Stimulated activated memory B cell treated with anti-CD40 and anti-IgM and Interleukin-4, amounts not matched to agents 10 μg/mL and 1 μg/mL and 100 μg/mL, for 72 hours (primary cell): ENCODE data around the gene CPNE8.

ENCODE experiments used
- ATAC-seq: fragments of 150-1000 bp; cut with Tn5 transposase; 2 replicates; pipeline ENCODE4 v1.10.0; 2021
- H3K27ac Mint-ChIP-seq: one replicate; pipeline ENCODE4 v1.8.0; 2022; ENCODE audit warnings: mild to moderate bottlenecking, mixed read lengths
- H3K27me3 Mint-ChIP-seq: one replicate; pipeline ENCODE4 v1.8.0; 2022; ENCODE audit warnings: mixed read lengths
- H3K36me3 Mint-ChIP-seq: one replicate; pipeline ENCODE4 v1.8.0; 2022; ENCODE audit warnings: mixed read lengths
- H3K4me1 Mint-ChIP-seq: one replicate; pipeline ENCODE4 v1.8.0; 2022; ENCODE audit warnings: mixed read lengths
- H3K4me3 Mint-ChIP-seq: one replicate; pipeline ENCODE4 v1.8.0; 2022; ENCODE audit warnings: mild to moderate bottlenecking, moderate library complexity, mixed read lengths
- H3K9me3 Mint-ChIP-seq: one replicate; pipeline ENCODE4 v1.8.0; 2022; ENCODE audit warnings: mixed read lengths

The CPNE8 gene

GRCh38 chr12:38689195-38689594 is 216.2 kb downstream of the CPNE8 start:
- Mint-ChIP-seq H3K27me3 (no peaks in the 10 kb centered on the region), H3K27ac (no peak overlapping the region), H3K9me3 (peaks cover under 1% of the 10 kb centered on the region), H3K4me1 (no peaks in the 10 kb centered on the region), H3K36me3 (no peaks in the 10 kb centered on the region), H3K4me3 (no peak overlapping the region)
- ATAC-seq, result no peak

GRCh38 chr12:38682521-38682920 is 222.9 kb downstream of the CPNE8 start:
- H3K27me3 Mint-ChIP-seq, result no peaks in the 10 kb centered on the region
- H3K27ac Mint-ChIP-seq, result no peak overlapping the region
- no peak for ATAC-seq
- H3K36me3 Mint-ChIP-seq, result no peaks in the 10 kb centered on the region
- peaks cover 3% of the 10 kb centered on the region for H3K9me3 Mint-ChIP-seq
- H3K4me1 Mint-ChIP-seq, result no peaks in the 10 kb centered on the region
- H3K4me3 Mint-ChIP-seq, result no peak overlapping the region

- no peaks in the 10 kb centered on the region for H3K9me3 Mint-ChIP-seq
- no peaks in the 10 kb centered on the region for H3K4me1 Mint-ChIP-seq
- no peaks in the 10 kb centered on the region for H3K27me3 Mint-ChIP-seq
- no peaks in the 10 kb centered on the region for H3K36me3 Mint-ChIP-seq
- H3K27ac Mint-ChIP-seq, result no peak overlapping the region
- no peak overlapping the region for H3K4me3 Mint-ChIP-seq
- no peak for ATAC-seq
Measured at GRCh38 chr12:38669530-38669929, 235.9 kb downstream of the CPNE8 start.

- Mint-ChIP-seq H3K4me3 (no peak overlapping the region), H3K27ac (no peak overlapping the region), H3K4me1 (no peaks in the 10 kb centered on the region), H3K27me3 (no peaks in the 10 kb centered on the region), H3K9me3 (no peaks in the 10 kb centered on the region), H3K36me3 (no peaks in the 10 kb centered on the region)
- no peak for ATAC-seq
Measured at GRCh38 chr12:38669081-38669480, 236.3 kb downstream of the CPNE8 start.

- Mint-ChIP-seq H3K36me3 (no peaks in the 10 kb centered on the region), H3K27ac (no peak overlapping the region), H3K4me3 (no peak overlapping the region), H3K9me3 (peaks cover 20% of the 10 kb centered on the region), H3K27me3 (no peaks in the 10 kb centered on the region), H3K4me1 (no peaks in the 10 kb centered on the region)
- ATAC-seq, result no peak
Measured at GRCh38 chr12:38666425-38666824, 239.0 kb downstream of the CPNE8 start.

- Mint-ChIP-seq H3K27ac (no peak overlapping the region), H3K27me3 (no peaks in the 10 kb centered on the region), H3K4me1 (no peaks in the 10 kb centered on the region), H3K4me3 (no peak overlapping the region), H3K36me3 (no peaks in the 10 kb centered on the region), H3K9me3 (peaks cover 20% of the 10 kb centered on the region)
- ATAC-seq, result no peak
Measured at GRCh38 chr12:38664661-38665269, 240.6 kb downstream of the CPNE8 start.

GRCh38 chr12:38662829-38663228 is 242.6 kb downstream of the CPNE8 start:
- no peaks in the 10 kb centered on the region for H3K4me1 Mint-ChIP-seq
- H3K36me3 Mint-ChIP-seq, result peaks cover 5% of the 10 kb centered on the region
- H3K4me3 Mint-ChIP-seq, result no peak overlapping the region
- H3K27ac Mint-ChIP-seq, result no peak overlapping the region
- peaks cover 32% of the 10 kb centered on the region for H3K9me3 Mint-ChIP-seq
- ATAC-seq, result no peak
- no peaks in the 10 kb centered on the region for H3K27me3 Mint-ChIP-seq

GRCh38 chr12:38653650-38654049 is 251.7 kb downstream of the CPNE8 start:
- peaks cover 8% of the 10 kb centered on the region for H3K9me3 Mint-ChIP-seq
- H3K4me1 Mint-ChIP-seq, result no peaks in the 10 kb centered on the region
- H3K27ac Mint-ChIP-seq, result no peak overlapping the region
- no peak overlapping the region for H3K4me3 Mint-ChIP-seq
- H3K27me3 Mint-ChIP-seq, result no peaks in the 10 kb centered on the region
- no peaks in the 10 kb centered on the region for H3K36me3 Mint-ChIP-seq
- ATAC-seq, result no peak

GRCh38 chr12:38648813-38649212 is 256.6 kb downstream of the CPNE8 start:
- no peak for ATAC-seq
- H3K9me3 Mint-ChIP-seq, result peaks cover 3% of the 10 kb centered on the region
- H3K4me3 Mint-ChIP-seq, result no peak overlapping the region
- H3K27ac Mint-ChIP-seq, result no peak overlapping the region
- no peaks in the 10 kb centered on the region for H3K36me3 Mint-ChIP-seq
- H3K4me1 Mint-ChIP-seq, result no peaks in the 10 kb centered on the region
- no peaks in the 10 kb centered on the region for H3K27me3 Mint-ChIP-seq

- no peak overlapping the region for H3K4me3 Mint-ChIP-seq
- no peaks in the 10 kb centered on the region for H3K4me1 Mint-ChIP-seq
- no peaks in the 10 kb centered on the region for H3K27me3 Mint-ChIP-seq
- H3K36me3 Mint-ChIP-seq, result no peaks in the 10 kb centered on the region
- no peak for ATAC-seq
- H3K27ac Mint-ChIP-seq, result no peak overlapping the region
- H3K9me3 Mint-ChIP-seq, result peaks cover under 1% of the 10 kb centered on the region
Measured at GRCh38 chr12:38646146-38646545, 259.2 kb downstream of the CPNE8 start.

- H3K4me3 Mint-ChIP-seq, result no peak overlapping the region
- ATAC-seq, result no peak
- H3K4me1 Mint-ChIP-seq, result no peaks in the 10 kb centered on the region
- peaks cover 8% of the 10 kb centered on the region for H3K9me3 Mint-ChIP-seq
- no peak overlapping the region for H3K27ac Mint-ChIP-seq
- no peaks in the 10 kb centered on the region for H3K27me3 Mint-ChIP-seq
- no peaks in the 10 kb centered on the region for H3K36me3 Mint-ChIP-seq
Measured at GRCh38 chr12:38639625-38640024, 265.8 kb downstream of the CPNE8 start.

- no peak for ATAC-seq
- no peaks in the 10 kb centered on the region for H3K4me1 Mint-ChIP-seq
- peaks cover 8% of the 10 kb centered on the region for H3K9me3 Mint-ChIP-seq
- no peaks in the 10 kb centered on the region for H3K27me3 Mint-ChIP-seq
- H3K4me3 Mint-ChIP-seq, result no peak overlapping the region
- no peaks in the 10 kb centered on the region for H3K36me3 Mint-ChIP-seq
- no peak overlapping the region for H3K27ac Mint-ChIP-seq
Measured at GRCh38 chr12:38638401-38638800, 267.0 kb downstream of the CPNE8 start.

GRCh38 chr12:38633511-38633910 is 271.9 kb downstream of the CPNE8 start:
- ATAC-seq, result no peak
- Mint-ChIP-seq H3K36me3 (no peaks in the 10 kb centered on the region), H3K27ac (no peak overlapping the region), H3K4me3 (no peak overlapping the region), H3K9me3 (peaks cover 9% of the 10 kb centered on the region), H3K4me1 (no peaks in the 10 kb centered on the region), H3K27me3 (no peaks in the 10 kb centered on the region)

GRCh38 chr12:38629064-38629463 is 276.3 kb downstream of the CPNE8 start:
- Mint-ChIP-seq H3K4me1 (no peaks in the 10 kb centered on the region), H3K4me3 (no peak overlapping the region), H3K27ac (no peak overlapping the region), H3K27me3 (no peaks in the 10 kb centered on the region), H3K36me3 (no peaks in the 10 kb centered on the region), H3K9me3 (peaks cover 13% of the 10 kb centered on the region)
- no peak for ATAC-seq

- Mint-ChIP-seq H3K27me3 (no peaks in the 10 kb centered on the region), H3K27ac (no peak overlapping the region), H3K9me3 (peaks cover 13% of the 10 kb centered on the region), H3K4me3 (no peak overlapping the region), H3K4me1 (no peaks in the 10 kb centered on the region), H3K36me3 (no peaks in the 10 kb centered on the region)
- ATAC-seq, result no peak
Measured at GRCh38 chr12:38628288-38628687, 277.1 kb downstream of the CPNE8 start.

GRCh38 chr12:38625306-38625705 is 280.1 kb downstream of the CPNE8 start:
- H3K27me3 Mint-ChIP-seq, result no peaks in the 10 kb centered on the region
- H3K36me3 Mint-ChIP-seq, result no peaks in the 10 kb centered on the region
- peaks cover 10% of the 10 kb centered on the region for H3K9me3 Mint-ChIP-seq
- H3K4me1 Mint-ChIP-seq, result no peaks in the 10 kb centered on the region
- no peak for ATAC-seq
- H3K27ac Mint-ChIP-seq, result no peak overlapping the region
- H3K4me3 Mint-ChIP-seq, result no peak overlapping the region

GRCh38 chr12:38614171-38614570 is 291.2 kb downstream of the CPNE8 start:
- Mint-ChIP-seq H3K36me3 (no peaks in the 10 kb centered on the region), H3K27ac (no peak overlapping the region), H3K4me1 (no peaks in the 10 kb centered on the region), H3K27me3 (no peaks in the 10 kb centered on the region), H3K4me3 (no peak overlapping the region), H3K9me3 (peaks cover 2% of the 10 kb centered on the region)
- no peak for ATAC-seq
